HFFc6 (cell line): ENCODE measurements around the gene DOK7. TPM values are rescaled to one million over a fixed set of nuclear protein-coding genes. Genes with fewer than 3 reads are reported as not detected.

Source experiments
- DNase-seq: peaks from one replicate; pipeline ENCODE4 v3.0.0-alpha.2; 2018
- H3K27ac Mint-ChIP-seq: 2 replicates; pipeline ENCODE4 v1.8.0; 2020; ENCODE audit warnings: mild to moderate bottlenecking, mixed read lengths
- H3K27me3 Mint-ChIP-seq: 2 replicates; pipeline ENCODE4 v1.8.0; 2021; ENCODE audit warnings: mild to moderate bottlenecking, moderate library complexity, mixed read lengths; ENCODE audit not compliant: insufficient read depth
- H3K36me3 Mint-ChIP-seq: 2 replicates; pipeline ENCODE4 v1.8.0; 2021; ENCODE audit warnings: low read depth, mixed read lengths
- H3K4me1 Mint-ChIP-seq: 2 replicates; pipeline ENCODE4 v1.8.0; 2020; ENCODE audit warnings: low read depth, mixed read lengths
- H3K4me3 Mint-ChIP-seq: 2 replicates; pipeline ENCODE4 v1.8.0; 2020; ENCODE audit warnings: mild to moderate bottlenecking, moderate library complexity, mixed read lengths
- H3K9me3 Mint-ChIP-seq: 2 replicates; pipeline ENCODE4 v1.8.0; 2020; ENCODE audit warnings: mild to moderate bottlenecking, mixed read lengths
- CTCF ChIP-seq: fragments of 200-600 bp; sonication (generic); IDR thresholded peaks from 2 replicates; pipeline ENCODE4 v1.5.0; 2021; ENCODE audit warnings: antibody characterized with exemption, mild to moderate bottlenecking
- total RNA-seq, 6 experiments: library from RNA; stranded (reverse); fragmentation: NEBNext Ultra II Directional; extraction: Animal tissue kit (Norgen Biotek cat#: 25700); gene quantifications; 2 replicates in 1 of 6; 3 replicates in 5 of 6; pipeline ENCODE4 v1.2.3, GENCODE V29; 2021

DOK7 gene
- total RNA-seq, 6 experiments from 2014 or later: not detected

DNA sequence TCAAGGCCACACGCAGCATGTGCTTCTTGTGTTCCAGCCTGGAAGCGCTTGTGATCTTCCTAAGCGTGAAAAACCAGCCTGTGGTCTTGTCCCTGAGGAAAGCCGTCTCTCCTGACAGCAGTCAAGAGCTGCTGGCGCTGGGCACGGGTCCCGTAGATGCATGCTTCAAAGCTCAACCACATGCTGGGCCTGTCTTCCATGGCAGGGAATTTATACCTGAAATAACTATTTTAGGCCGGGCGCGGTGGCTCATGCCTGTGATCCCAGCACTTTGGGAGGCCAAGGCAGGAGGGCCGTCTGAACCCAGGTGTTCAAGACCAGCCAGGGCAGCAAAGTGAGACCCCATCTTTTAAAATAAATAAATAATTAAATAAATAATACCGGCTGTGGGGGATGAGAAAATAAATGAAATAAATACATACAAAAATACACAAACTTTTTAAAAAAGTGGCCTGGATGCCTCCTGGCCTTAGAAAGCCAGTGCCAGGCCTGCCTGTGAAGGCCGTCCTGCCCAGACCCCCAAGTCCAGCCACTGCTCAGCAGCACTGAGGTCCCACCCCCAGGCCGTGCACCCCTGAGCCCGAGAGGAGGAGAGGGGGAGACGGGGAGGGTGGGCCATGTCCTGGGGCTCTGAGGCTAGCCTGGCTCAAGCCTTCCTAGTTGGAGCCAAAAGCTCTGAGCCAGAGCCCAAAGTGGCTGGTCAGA is 58.7 kb downstream of the DOK7 start:
- Mint-ChIP-seq H3K9me3 (no peaks in the 10 kb centered on the region), H3K36me3 (no peaks in the 10 kb centered on the region; the same call in 1 of the 2 replicates), H3K4me3 (no peak overlapping the region), H3K27ac (no peak overlapping the region), H3K4me1 (no peaks in the 10 kb centered on the region), H3K27me3 (no peaks in the 10 kb centered on the region)
- TF ChIP-seq CTCF: no peak
- DNase-seq: no peak

DNA sequence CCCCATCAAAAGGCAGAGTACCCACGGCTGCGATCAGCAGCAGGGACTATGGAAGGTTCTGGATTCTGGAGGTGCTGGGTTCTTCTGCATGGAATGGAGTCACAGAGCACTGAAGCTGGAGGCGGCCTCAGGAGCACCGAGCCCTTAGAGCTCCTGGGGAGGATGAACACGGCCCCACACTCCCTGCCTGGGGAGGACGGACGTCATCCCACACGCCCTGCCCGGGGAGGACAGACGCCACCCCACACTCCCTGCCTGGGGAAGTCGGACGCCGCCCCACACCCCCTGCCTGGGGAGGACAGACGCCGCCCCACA is 59.2 kb downstream of the DOK7 start:
- DNase-seq: no peak
- H3K36me3 Mint-ChIP-seq: no peaks in the 10 kb centered on the region; the same call in 1 of the 2 replicates
- no peaks in the 10 kb centered on the region for H3K27me3 Mint-ChIP-seq
- H3K9me3 Mint-ChIP-seq: no peaks in the 10 kb centered on the region
- no peak for TF ChIP-seq CTCF
- H3K4me3 Mint-ChIP-seq: no peak overlapping the region
- no peaks in the 10 kb centered on the region for H3K4me1 Mint-ChIP-seq
- no peak overlapping the region for H3K27ac Mint-ChIP-seq

DNA sequence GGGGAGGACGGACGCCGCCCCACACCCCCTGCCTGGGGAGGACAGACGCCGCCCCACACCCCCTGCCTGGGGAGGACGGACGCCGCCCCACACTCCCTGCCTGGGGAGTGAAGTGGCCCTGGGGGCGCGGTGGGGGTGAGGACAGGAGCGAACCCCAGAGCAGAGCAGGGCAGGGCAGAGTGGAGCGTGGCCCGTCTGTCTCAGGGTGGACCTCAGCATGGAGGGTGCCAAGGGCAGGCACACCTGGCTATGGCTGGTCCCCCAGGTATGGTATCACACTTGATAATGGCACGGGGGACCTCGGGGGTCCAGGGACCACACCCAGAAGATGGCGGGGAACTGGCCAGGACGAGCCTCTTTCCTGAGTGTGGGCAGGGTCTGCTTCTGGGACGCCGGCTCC is 59.5 kb downstream of the DOK7 start:
- H3K27ac Mint-ChIP-seq: no peak overlapping the region
- H3K36me3 Mint-ChIP-seq: no peaks in the 10 kb centered on the region
- no peak overlapping the region for H3K4me3 Mint-ChIP-seq
- DNase-seq: no peak
- TF ChIP-seq CTCF: no peak
- H3K4me1 Mint-ChIP-seq: no peaks in the 10 kb centered on the region
- no peaks in the 10 kb centered on the region for H3K9me3 Mint-ChIP-seq
- no peaks in the 10 kb centered on the region for H3K27me3 Mint-ChIP-seq

DNA sequence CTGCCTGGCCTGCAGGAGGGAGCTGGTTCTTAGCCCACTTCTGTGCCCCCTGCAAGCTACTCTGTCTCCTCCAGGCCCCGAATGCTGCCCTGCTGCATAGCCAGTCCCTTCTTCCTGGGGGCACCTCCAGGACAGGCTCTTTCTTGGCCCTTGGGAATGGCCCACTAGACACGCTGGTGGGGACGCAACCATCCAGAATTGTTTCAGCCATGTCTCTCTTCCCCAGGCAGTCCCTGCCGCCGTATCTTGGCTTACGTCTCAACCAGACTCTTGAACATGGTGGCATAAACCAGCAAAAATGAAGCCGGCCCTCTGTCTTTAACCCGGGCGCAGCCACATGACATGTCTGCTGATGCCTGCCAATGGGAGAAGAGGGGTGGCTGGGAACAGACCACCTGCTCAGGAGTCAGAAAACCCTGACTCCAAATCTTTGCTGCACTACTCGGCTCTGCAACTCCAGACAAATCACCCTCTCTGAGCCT is 60.1 kb downstream of the DOK7 start:
- DNase-seq: no peak
- H3K4me3 Mint-ChIP-seq: no peak overlapping the region
- no peak for TF ChIP-seq CTCF
- H3K9me3 Mint-ChIP-seq: no peaks in the 10 kb centered on the region
- no peaks in the 10 kb centered on the region for H3K4me1 Mint-ChIP-seq
- H3K36me3 Mint-ChIP-seq: no peaks in the 10 kb centered on the region
- H3K27ac Mint-ChIP-seq: no peak overlapping the region
- H3K27me3 Mint-ChIP-seq: no peaks in the 10 kb centered on the region

DNA sequence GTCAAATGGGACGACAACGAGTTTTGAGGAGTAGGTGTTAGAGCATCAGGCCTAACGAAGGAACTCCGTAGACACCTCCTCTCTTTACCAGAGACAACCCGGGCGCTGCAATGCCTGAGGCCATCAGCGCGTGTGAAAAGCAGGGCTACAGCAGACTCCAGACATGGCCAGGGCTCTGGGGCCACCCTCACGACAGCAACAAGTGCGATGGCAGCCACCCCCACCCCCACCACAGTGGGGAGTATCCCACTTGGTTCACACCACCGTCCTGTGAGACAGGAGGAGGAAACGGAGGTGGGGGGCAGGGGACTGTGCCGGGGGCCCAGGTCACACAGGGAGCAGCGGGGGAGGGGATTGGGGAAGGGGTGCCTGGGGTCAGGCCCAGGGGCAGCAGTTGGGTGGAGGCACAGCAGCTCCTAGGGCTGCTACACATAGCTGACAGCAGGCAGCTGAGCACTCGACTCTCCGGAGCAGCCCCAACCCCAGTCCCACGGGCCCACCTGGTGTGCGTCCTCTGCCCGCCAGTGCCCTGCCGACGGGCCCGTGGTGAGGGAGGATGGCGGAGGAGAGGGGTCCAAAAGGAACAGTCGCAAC is 60.6 kb downstream of the DOK7 start:
- no peaks in the 10 kb centered on the region for H3K4me1 Mint-ChIP-seq
- no peaks in the 10 kb centered on the region for H3K36me3 Mint-ChIP-seq
- H3K9me3 Mint-ChIP-seq: no peaks in the 10 kb centered on the region
- no peak for DNase-seq
- H3K27me3 Mint-ChIP-seq: no peaks in the 10 kb centered on the region
- TF ChIP-seq CTCF: no peak
- H3K27ac Mint-ChIP-seq: no peak overlapping the region
- no peak overlapping the region for H3K4me3 Mint-ChIP-seq
